ENCODE results near the gene CDO1. TPM values are rescaled to one million over a fixed set of nuclear protein-coding genes. Genes with fewer than 3 reads are reported as not detected.

Gene CDO1
- total and polyA plus RNA-seq, 2 of the 8 experiments (the other 6 are each of a cell fraction or from before 2014, with no cell fraction given), result 26.1 to 29.5 TPM

DNA sequence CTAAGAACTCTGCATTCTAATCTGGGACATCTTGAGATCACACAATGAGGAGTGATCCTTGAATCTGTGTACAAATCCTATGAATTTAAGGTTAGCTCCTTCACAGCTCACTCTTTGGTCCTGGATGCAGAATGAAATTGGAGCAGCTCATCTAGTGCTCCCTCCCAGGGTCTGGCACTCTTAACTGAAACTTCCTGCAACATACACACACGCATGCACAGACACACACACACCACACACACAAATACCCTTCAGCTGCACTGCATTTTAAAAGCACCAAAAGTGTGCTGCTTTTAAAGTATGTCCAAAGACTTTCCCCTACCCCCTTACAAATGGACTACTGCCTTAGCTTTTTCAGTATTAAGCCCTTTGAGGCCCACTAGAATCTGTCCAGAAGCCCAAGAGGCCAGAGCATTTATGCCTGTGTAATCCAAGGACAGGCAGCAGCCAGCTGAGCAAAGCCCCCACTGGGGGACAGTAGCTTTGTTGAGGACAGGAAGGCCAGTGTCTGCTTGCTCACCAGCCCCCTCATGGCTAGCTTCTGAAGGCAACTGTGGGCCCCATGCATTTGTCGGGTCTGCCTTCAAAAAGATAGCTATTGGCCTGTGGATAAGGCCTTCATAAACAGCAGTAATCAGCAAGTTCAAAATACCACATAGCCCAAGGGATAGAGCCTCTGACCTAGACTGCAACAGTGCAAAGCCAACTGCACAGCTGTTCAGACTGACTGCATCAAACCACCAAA, 43.6 kb downstream of the CDO1 start (continued):
- TF ChIP-seq RFX5 (IDR thresholded peaks at IDR 0.05; ENCODE audit: borderline replicate concordance, low read depth, low read length) (no peak), SIRT6 (IDR thresholded peaks at IDR 0.05; ENCODE audit: low read length) (no peak), HDAC6 (IDR thresholded peaks at IDR 0.05; ENCODE audit: low read depth, low read length) (no peak)
